Neural cell (in vitro differentiated cells): Measurements from ENCODE around the gene MEGF6. TPM values are rescaled to one million over a fixed set of nuclear protein-coding genes. Genes with fewer than 3 reads are reported as not detected.

Experiments used
- H2AFZ ChIP-seq: fragments of 200-600, 300-800 bp; sonication (generic), shearing (Covaris generic); 2 replicates; pipeline ENCODE4 v1.6.0; 2014; ENCODE audit warnings: low read depth, mild to moderate bottlenecking, antibody characterized with exemption, low read length, moderate library complexity
- H3F3A ChIP-seq: fragments of 200-600 bp; shearing (Covaris generic); 2 replicates; pipeline ENCODE4 v1.6.1; 2016; ENCODE audit warnings: mild to moderate bottlenecking, moderate library complexity, mixed read lengths, antibody characterized with exemption, low read length; ENCODE audit not compliant: insufficient read depth, poor library complexity, severe bottlenecking
- H3K27ac ChIP-seq: fragments of 200-600, 300-800 bp; sonication (generic), shearing (Covaris generic); 2 replicates; pipeline ENCODE4 v1.5.1; 2014; ENCODE audit warnings: mild to moderate bottlenecking, low read length, moderate library complexity
- H3K27me3 ChIP-seq: fragments of 300-800, 200-600 bp; sonication (generic), shearing (Covaris generic); 2 replicates; pipeline ENCODE4 v1.6.0; 2014; ENCODE audit warnings: mild to moderate bottlenecking, low read depth, low read length, moderate library complexity; ENCODE audit not compliant: insufficient read depth
- H3K36me3 ChIP-seq: fragments of 300-800, 200-600 bp; sonication (generic), shearing (Covaris generic); 2 replicates; pipeline ENCODE4 v1.5.1; 2014; ENCODE audit warnings: mild to moderate bottlenecking, antibody characterized with exemption, low read length, moderate library complexity; ENCODE audit not compliant: insufficient read depth
- H3K4me2 ChIP-seq: fragments of 300-800, 200-600 bp; sonication (generic), shearing (Covaris generic); 2 replicates; pipeline ENCODE4 v1.6.0; 2014; ENCODE audit warnings: mild to moderate bottlenecking, low read length
- H3K4me3 ChIP-seq: fragments of 300-800, 200-600 bp; sonication (generic), shearing (Covaris generic); 2 replicates; pipeline ENCODE4 v1.5.1; 2014; ENCODE audit warnings: mild to moderate bottlenecking, low read length, moderate library complexity
- H3K79me2 ChIP-seq: fragments of 200-600 bp; shearing (Covaris generic); replicated peaks from 2 replicates; pipeline ENCODE4 v1.6.0; 2014; ENCODE audit warnings: mild to moderate bottlenecking, low read length, moderate library complexity; ENCODE audit not compliant: insufficient read depth
- H3K9ac ChIP-seq: fragments of 300-800, 200-600 bp; sonication (generic), shearing (Covaris generic); 2 replicates; pipeline ENCODE4 v1.6.1; 2016; ENCODE audit warnings: mild to moderate bottlenecking, low read length, mixed read lengths
- H3K9me2 ChIP-seq: fragments of 200-600 bp; shearing (Covaris generic); 2 replicates; pipeline ENCODE4 v1.6.1; 2016; ENCODE audit warnings: mild to moderate bottlenecking, low read length, mixed read lengths; ENCODE audit not compliant: insufficient read depth
- H3K9me3 ChIP-seq: fragments of 200-600, 300-800 bp; sonication (generic), shearing (Covaris generic); 2 replicates; pipeline ENCODE4 v1.6.1; 2016; ENCODE audit warnings: mild to moderate bottlenecking, mixed run types, low read length, moderate library complexity, mixed read lengths
- H4K20me1 ChIP-seq: fragments of 200-600 bp; shearing (Covaris generic); 2 replicates; pipeline ENCODE4 v1.6.1; 2016; ENCODE audit warnings: mild to moderate bottlenecking, mixed run types; ENCODE audit not compliant: insufficient read depth
- EP300 ChIP-seq: fragments of 450-650 bp; conservative IDR thresholded peaks from 2 replicates; pipeline ENCODE4 v1.6.1; 2014; ENCODE audit warnings: antibody characterized with exemption, mild to moderate bottlenecking, moderate library complexity; ENCODE audit not compliant: poor library complexity, severe bottlenecking
- EZH2 ChIP-seq: fragments of 200-600, 300-800 bp; shearing (Covaris generic), sonication (generic); IDR thresholded peaks from 2 replicates; pipeline ENCODE4 v1.6.1; 2014; ENCODE audit warnings: antibody characterized with exemption, low read length, borderline replicate concordance, mild to moderate bottlenecking; ENCODE audit not compliant: insufficient read depth, poor library complexity, severe bottlenecking
- MXI1 ChIP-seq: fragments of 450-650 bp; conservative IDR thresholded peaks from 2 replicates; pipeline ENCODE4 v1.6.1; 2014; ENCODE audit warnings: antibody characterized with exemption, mild to moderate bottlenecking; ENCODE audit not compliant: poor library complexity, severe bottlenecking
- POLR2AphosphoS5 ChIP-seq: IDR thresholded peaks from 2 replicates; pipeline ENCODE4 v1.6.1; 2012
- RAD21 ChIP-seq: fragments of 450-650 bp; conservative IDR thresholded peaks from 2 replicates; pipeline ENCODE4 v1.6.1; 2014; ENCODE audit warnings: antibody characterized with exemption, mild to moderate bottlenecking, moderate library complexity
- SMC3 ChIP-seq: fragments of 450-650 bp; conservative IDR thresholded peaks from 2 replicates; pipeline ENCODE4 v1.6.1; 2014; ENCODE audit warnings: antibody characterized with exemption, mild to moderate bottlenecking, moderate library complexity; ENCODE audit not compliant: poor library complexity
- TAF1 ChIP-seq: IDR thresholded peaks from 2 replicates; pipeline ENCODE4 v1.6.1; 2012; ENCODE audit warnings: low read depth
- polyA plus RNA-seq: library from polyadenylated mRNA; depleted of rRNA; stranded (reverse); fragments of >200 nt; gene quantifications from 2 replicates; pipeline ENCODE4 v1.2.3, GENCODE V29; 2014
- TF ChIP-seq, protein P1 (sequence below): IDR thresholded peaks from 2 replicates; pipeline ENCODE4 v1.6.1; 2012; ENCODE audit warnings: borderline replicate concordance
- TF ChIP-seq, protein P2 (sequence below): fragments of 450-650 bp; IDR thresholded peaks from 2 replicates; pipeline ENCODE4 v1.5.1; 2014; ENCODE audit warnings: antibody characterized with exemption, mild to moderate bottlenecking, moderate library complexity; ENCODE audit not compliant: poor library complexity, severe bottlenecking

The MEGF6 gene
- polyA plus RNA-seq, 1 donor from 2014 or later, result 6.0 TPM

DNA sequence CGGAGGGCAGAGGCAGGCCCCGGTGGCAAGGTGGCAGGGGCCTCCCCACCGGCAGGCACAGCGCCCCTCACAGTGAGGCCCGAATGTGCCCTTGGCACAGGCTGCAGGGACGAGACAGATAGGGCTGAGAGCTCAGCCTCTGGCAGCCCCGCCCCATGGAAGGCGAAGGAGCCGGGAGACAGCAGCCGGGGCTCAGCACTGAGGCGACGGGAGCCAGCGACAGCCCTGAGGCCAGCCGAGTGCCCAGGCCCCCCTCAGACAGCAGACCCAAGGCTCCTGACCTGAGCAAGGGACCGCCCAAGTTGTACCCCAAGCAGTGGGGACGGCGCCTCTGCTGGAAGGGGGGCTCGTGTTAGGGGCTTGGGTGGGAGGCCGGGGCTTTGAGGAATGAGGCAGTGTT, 113.8 kb downstream of the MEGF6 start:
- TF ChIP-seq SMC3 (no peak), TAF1 (no peak), POLR2AphosphoS5 (no peak), EZH2 (no peak), RAD21 (no peak), MXI1 (no peak), EP300 (no peak)
- TF ChIP-seq, protein P1, sequence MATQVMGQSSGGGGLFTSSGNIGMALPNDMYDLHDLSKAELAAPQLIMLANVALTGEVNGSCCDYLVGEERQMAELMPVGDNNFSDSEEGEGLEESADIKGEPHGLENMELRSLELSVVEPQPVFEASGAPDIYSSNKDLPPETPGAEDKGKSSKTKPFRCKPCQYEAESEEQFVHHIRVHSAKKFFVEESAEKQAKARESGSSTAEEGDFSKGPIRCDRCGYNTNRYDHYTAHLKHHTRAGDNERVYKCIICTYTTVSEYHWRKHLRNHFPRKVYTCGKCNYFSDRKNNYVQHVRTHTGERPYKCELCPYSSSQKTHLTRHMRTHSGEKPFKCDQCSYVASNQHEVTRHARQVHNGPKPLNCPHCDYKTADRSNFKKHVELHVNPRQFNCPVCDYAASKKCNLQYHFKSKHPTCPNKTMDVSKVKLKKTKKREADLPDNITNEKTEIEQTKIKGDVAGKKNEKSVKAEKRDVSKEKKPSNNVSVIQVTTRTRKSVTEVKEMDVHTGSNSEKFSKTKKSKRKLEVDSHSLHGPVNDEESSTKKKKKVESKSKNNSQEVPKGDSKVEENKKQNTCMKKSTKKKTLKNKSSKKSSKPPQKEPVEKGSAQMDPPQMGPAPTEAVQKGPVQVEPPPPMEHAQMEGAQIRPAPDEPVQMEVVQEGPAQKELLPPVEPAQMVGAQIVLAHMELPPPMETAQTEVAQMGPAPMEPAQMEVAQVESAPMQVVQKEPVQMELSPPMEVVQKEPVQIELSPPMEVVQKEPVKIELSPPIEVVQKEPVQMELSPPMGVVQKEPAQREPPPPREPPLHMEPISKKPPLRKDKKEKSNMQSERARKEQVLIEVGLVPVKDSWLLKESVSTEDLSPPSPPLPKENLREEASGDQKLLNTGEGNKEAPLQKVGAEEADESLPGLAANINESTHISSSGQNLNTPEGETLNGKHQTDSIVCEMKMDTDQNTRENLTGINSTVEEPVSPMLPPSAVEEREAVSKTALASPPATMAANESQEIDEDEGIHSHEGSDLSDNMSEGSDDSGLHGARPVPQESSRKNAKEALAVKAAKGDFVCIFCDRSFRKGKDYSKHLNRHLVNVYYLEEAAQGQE, result no peak
- TF ChIP-seq, protein P2, sequence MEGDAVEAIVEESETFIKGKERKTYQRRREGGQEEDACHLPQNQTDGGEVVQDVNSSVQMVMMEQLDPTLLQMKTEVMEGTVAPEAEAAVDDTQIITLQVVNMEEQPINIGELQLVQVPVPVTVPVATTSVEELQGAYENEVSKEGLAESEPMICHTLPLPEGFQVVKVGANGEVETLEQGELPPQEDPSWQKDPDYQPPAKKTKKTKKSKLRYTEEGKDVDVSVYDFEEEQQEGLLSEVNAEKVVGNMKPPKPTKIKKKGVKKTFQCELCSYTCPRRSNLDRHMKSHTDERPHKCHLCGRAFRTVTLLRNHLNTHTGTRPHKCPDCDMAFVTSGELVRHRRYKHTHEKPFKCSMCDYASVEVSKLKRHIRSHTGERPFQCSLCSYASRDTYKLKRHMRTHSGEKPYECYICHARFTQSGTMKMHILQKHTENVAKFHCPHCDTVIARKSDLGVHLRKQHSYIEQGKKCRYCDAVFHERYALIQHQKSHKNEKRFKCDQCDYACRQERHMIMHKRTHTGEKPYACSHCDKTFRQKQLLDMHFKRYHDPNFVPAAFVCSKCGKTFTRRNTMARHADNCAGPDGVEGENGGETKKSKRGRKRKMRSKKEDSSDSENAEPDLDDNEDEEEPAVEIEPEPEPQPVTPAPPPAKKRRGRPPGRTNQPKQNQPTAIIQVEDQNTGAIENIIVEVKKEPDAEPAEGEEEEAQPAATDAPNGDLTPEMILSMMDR, result no peak
- Histone ChIP-seq H3K27me3 (no peaks in the 10 kb centered on the region), H3K9ac (no peak overlapping the region)

DNA sequence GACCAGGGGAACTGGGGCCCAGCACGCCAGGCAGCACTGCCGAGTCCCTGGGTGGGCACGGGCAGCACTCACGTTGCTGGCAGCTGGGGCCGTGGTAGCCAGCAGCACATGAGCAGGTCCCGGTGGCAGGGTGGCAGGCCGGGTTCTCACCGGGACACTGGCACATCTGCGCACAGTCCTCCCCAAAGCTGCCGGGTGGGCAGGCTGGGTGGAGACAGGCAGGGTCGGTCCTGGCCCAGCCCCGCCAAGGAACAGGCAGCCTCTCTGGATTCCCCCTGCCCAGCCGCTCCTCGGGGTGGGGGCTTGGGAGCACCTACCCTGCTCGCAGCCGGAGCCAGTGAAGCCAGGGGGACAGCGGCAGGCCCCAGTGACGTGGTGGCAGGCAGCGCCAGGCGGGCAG, 114.4 kb downstream of the MEGF6 start:
- Histone ChIP-seq H3K79me2 (no peaks in the 10 kb centered on the region), H3K27me3 (no peaks in the 10 kb centered on the region), H3K4me3 (no peak overlapping the region), H4K20me1 (no peaks in the 10 kb centered on the region), H3F3A (no peaks in the 10 kb centered on the region), H3K9me3 (no peaks in the 10 kb centered on the region), H3K9me2 (no peaks in the 10 kb centered on the region), H3K27ac (no peak overlapping the region), H3K36me3 (no peaks in the 10 kb centered on the region), H3K9ac (no peak overlapping the region), H2AFZ (no peak overlapping the region), H3K4me2 (no peak overlapping the region)
- TF ChIP-seq EP300, result no peak
- no peak for TF ChIP-seq POLR2AphosphoS5

More for the DNA sequence above, 113.8 kb downstream of the MEGF6 start:
- Histone ChIP-seq H3K27ac (no peak overlapping the region), H3K79me2 (no peaks in the 10 kb centered on the region), H4K20me1 (no peaks in the 10 kb centered on the region), H2AFZ (no peak overlapping the region), H3K36me3 (no peaks in the 10 kb centered on the region), H3K9me2 (no peaks in the 10 kb centered on the region), H3K4me3 (no peak overlapping the region), H3F3A (no peaks in the 10 kb centered on the region), H3K9me3 (no peaks in the 10 kb centered on the region), H3K4me2 (no peak overlapping the region)
